DMS153 treated with DMSO at 0.1 percent for 48 hours (cell line): ENCODE results near the gene GALNTL6.
"Not testable (repeated sequence)": the region's sequence is repeated elsewhere in the genome, so short reads cannot be mapped to it uniquely, and the experiment has no call there.

Source experiments
- DNase-seq: peaks from one replicate; lab custom pipeline; 2025; ENCODE audit not compliant: unreplicated experiment; lab: John Stamatoyannopoulos, UW

Gene GALNTL6

DNA sequence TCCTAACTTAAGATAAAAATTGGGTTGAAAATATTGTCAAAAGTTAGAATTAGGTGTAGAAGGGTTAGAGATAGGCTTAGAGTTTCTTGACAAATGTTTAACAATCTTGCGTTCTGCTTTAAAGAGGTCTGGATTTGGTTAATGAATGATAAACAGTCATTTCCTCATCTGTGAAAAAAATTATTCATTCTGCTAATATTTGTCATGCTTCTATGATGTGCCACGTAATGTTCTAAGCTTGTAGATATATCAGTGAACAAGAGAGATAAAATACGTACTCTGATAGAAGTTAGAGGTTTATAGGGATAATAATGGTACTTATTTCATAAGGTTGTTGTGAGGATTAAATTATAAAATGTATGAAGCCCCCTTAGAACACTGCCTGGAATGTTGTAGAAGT lies 912.4 kb downstream of the GALNTL6 start:
- no peak for DNase-seq

DNA sequence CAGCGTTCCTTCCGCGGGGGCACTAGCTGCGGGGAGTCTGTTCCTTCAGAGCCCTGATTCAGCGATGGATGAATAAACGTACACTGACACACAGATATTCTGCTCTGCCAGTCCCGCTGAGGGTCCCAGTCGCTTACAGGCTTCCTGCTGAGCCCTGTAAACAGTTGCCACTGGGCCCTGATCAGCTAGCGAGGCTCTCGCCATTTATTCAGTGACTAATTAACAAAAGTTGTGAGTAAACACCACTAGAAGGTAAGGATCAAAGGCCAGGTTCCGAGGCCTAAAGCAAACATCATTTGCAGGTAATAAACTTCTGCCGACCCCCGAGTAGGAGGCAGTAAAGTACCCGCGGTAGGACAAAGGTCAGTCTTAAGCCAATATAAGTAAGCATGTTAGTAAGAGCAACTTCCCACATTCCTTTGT lies 912.8 kb downstream of the GALNTL6 start:
- no peak for DNase-seq

DNA sequence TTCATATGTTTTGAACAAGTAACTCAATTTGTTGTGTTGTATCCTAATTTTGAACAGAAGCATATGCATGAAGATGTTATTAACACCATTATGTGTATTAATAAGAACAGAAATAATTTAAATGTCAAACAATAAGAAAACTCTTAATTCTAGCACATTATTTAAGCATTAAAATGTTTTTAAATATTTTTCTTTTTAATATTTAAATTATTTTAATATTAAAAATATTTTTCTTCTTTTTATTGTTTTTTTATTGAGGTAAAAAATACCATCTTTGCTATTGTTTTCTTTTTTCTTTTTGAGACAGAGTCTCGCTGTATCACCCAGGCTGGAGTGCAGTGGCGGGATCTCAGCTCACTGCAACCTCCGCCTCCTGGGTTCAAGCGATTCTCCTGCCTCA lies 914.4 kb downstream of the GALNTL6 start:
- no peak for DNase-seq

DNA sequence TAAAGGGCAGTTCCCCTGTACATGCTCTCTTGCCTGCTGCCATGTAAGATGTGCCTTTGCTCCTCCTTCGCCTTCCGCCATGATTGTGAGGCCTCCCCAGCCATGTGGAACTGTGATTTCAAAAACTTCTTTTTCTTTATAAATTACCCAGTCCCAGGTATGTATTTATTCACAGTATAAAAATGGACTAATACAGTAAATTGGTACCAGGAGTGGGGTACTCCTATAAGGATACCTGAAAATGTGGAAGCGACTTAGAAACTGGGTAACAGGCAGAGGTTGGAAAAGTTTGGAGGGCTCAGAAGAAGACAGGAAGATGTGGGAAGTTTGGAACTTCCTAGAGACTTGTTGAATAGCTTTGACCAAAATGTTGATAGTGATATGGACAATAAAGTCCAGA lies 920.4 kb downstream of the GALNTL6 start:
- not testable (repeated sequence) for DNase-seq

DNA sequence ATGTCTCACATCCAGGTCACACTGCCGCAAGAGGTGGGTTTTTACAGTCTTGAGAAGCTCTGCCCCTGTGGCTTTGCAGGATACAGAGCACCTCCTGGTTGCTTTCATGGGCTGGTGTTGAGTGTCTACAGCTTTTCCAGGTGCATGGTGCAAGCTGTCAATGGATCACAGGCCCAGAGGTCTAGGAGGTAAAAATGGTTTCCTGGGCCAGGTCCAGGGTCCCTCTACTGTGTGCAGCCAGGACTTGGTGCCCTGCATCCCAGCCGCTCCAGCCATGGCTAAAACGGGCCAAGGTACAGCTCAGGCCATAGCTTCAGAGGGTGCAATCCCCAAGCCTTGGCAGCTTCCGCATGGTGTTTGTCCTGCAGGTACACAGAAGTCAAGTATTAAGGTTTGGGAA lies 921.4 kb downstream of the GALNTL6 start:
- no peak for DNase-seq

DNA sequence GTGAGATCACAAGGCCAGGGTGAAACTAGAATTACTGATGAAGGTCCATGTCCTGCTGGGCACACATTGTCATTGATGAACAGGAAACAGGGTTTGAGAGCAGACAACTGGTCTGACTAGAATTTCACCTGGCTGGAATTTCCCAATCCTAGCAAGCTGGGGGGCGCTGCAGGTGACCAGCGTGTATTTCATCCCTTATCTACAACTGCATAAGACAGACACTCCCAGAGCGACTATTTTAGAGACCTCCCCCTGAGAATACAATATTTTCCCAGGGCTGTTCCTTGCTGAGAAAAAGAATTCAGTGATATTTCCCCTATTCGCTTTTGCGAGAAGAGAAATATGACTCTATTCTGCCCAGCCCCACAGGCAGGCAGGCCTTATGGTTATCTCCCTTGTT lies 922.8 kb downstream of the GALNTL6 start:
- no peak for DNase-seq

DNA sequence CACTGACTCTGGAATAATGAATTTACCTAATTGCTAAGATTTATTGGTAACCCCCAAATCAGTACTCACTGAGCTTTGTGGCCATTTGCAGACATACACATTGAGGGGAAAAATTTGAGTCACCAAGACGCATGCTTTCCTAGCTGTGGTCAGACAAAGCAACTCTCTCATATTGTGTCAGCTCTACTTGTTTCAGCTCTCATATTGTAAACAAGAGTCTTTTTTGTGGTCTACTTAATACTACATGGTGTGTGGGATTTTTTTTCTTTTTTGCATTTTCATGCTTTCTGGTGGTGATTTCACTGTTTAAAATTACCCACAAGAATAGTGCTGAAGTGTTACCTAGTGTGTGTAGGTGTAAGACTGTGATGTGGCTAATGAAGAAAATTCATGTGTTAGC lies 927.2 kb downstream of the GALNTL6 start:
- no peak for DNase-seq

DNA sequence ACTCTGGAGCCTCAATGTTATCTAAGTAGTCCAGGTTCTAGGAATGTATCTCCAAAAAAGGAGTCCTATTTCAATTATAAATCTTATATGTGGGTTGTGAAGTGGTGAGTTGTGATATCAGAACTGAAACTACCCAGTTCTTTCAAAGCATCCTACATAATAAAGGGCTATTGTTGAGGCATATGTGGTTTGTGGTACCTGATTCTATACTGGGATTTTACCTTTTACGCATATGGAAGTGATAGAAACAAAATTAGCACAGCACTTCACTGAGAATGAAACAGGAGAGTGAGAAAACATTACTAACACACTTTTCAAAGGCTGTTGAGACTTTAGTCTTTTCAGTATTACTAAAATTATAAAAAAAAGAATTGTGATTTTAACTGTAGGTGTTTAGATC lies 937.7 kb downstream of the GALNTL6 start:
- DNase-seq, result no peak

DNA sequence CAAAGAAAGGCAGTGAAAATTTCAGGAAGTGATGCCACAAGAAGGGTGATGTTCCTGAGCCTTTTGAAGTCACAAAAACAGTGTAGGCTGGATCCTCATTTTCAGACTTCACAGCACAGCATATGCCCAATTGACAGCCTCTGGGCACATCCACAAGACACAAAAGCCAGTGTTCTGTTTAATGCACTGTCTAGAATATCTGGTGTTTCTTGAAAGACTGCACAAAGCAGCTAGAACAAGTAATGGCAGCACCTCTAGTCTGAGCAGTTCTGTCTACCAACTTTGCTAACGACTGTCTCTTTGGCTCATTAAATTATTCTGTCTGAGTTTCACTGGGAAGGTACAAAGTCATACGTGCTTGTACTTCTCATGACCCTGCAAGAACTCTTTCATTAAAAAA lies 938.3 kb downstream of the GALNTL6 start:
- DNase-seq, result no peak

DNA sequence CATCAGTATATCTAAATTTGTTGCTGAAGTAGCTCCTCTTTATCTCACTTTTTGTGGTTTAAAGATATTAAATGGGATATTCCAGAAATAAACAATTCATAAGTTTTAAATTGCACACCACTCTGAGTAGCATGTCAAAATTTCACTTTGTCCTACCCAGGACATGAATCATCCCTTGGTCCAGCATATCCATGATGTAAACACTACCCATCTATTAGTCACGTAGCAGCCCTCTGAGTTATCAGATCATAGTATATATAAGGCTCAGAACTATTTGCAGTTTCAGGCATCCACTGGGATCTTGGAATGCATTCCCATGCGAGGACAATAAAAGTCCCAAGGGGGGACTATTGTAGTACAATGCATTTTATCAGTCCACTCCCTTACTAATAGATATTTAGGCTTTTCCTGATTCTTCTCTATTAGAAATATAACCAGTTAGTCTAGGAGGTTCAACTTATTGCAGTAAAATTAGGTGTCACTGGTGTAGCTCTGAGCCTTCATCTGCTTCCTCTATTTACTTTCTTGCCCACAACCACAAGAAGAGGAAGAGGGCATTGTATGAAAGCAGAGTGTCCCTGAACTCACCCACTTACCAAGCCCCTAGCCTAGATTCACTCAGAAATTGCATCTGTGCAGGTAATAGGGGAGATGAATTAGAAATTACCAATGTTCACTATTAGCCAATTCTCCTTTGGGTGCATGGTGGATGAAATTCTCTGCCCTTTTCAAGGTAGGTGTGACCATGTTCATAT lies 945.6 kb downstream of the GALNTL6 start:
- no peak for DNase-seq

DNA sequence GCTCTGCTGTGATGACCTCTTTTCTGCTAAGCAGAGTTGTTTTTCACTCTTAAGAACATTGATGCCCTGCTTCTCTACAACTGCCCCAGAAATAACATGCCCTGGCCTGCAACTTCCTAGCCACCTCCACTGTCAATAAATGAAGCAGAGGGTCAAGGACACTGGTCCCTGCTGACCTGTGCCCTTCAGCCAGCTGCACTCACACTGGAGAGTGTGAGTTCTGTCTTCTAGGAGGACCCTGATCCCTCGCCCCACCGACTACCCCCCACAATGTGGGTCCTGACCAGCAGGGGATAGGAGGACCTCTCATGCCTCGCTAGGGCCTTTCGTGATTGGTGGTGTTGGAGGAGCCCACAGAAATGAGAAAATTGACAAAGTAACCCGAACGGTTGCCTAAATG lies 947.3 kb downstream of the GALNTL6 start:
- DNase-seq, result no peak

DNA sequence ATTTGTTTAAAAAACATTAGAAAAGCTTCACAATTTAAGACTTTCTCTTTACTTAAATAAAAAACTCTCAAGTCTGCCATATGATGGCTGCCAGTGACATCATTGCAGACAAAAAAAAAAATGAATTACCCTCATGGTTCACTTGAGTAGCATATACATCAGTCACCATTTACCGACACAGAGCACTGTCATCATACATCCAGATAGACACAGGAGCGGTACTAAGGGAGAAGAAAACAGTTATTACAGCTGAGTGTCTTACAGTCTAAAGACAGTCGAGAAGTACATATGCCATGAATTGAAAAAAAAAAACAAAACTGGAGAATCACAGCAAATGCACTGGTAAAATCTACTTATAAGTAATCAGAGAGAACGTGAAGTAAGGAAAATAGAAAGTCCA lies 949.7 kb downstream of the GALNTL6 start:
- no peak for DNase-seq

DNA sequence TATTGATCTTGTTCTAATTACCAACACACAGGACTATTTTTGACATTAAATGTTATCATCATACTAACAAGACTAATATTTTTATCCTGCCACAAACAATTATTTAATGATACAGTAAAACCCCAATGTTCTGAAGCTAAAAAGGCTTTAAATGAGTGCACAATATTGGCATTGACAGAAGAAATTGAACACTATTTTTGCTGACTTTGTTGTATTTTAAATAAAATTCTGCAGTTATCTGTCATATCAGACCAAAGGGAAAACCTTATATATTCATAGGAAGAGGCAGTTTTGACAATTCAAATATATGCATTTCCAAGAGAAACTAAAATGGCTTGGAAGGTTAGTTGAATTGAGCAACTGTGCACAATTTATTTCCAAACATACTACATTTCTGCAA lies 957.6 kb downstream of the GALNTL6 start:
- no peak for DNase-seq

DNA sequence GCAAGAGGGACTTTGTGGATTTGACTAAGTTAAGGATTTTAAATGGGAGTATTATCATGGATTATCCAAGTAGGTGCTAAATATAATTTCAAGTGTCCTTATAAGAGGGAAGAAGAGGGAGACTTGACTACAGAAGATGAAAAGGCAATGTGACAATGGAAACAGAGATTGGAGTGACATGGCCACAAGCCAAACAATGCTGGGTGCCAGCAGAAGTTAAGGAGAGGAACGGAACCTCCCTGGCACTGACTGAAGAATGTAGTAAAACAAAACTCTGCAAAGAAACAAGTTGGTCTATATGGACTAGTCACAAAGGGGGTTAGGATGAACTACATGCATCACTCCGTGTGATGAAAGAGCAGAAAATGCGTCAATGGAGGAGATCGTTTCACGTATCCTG lies 959.6 kb downstream of the GALNTL6 start:
- DNase-seq, result no peak

DNA sequence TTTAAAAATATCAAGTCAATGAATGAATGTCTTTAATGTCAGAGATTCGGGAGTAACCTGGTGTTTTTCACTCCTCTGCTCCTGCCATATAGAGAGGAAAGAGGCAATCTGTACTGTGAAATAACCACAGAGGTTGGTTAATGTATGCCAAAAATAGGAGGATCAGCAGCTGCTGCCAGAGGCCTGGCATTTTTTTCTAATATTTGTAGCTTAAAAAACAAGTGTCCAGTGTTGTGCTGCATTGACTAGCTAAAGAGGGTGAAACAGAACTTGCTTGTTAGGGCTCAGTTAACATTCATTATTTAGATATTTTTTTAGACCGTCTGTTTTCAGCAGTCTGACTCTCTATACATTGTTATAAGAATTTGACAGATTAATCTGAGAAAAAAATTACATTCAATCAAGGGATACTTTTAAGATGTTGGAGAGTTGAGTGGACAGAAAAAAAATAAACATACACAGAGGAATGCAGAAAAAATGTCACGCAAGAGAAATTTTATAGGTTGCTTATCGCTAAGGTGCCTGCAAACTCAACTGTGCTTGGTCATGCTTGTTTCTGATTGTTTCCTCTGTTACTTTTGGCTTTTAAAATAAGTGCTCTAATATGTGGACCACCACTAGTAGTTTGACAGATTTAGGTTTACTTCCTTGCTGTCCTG lies 963.1 kb downstream of the GALNTL6 start:
- DNase-seq, result no peak

DNA sequence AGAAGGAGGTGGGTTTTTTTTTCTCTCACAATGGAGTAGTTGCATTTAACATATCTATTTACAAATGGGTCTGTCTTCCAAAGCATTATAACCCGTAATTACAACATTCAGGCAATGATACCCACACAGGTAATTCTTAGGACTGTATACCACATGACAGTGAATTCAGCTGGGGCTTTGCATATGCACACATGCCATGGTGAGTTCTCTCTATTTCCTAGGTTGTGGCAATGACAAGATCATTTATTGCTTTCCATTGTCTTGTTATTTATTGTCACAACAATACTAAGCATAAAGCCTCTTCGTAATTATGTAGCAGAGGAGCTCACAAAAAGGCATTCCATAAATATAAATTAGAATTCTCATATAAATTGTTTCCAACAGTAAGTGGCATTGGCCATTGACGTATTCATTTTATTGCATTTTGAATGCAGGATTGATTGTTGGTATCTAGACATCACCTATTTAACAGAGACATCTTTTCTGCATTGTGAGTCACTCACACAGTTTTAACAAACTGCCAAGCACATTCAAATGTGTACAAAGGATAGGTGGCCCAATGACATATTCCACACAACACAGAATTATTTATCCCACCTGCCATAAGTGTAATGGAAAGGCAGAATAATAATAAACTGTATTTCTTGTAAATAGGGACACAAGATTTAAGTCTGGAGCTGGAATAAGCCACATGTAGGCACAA lies 964.7 kb downstream of the GALNTL6 start:
- no peak for DNase-seq

DNA sequence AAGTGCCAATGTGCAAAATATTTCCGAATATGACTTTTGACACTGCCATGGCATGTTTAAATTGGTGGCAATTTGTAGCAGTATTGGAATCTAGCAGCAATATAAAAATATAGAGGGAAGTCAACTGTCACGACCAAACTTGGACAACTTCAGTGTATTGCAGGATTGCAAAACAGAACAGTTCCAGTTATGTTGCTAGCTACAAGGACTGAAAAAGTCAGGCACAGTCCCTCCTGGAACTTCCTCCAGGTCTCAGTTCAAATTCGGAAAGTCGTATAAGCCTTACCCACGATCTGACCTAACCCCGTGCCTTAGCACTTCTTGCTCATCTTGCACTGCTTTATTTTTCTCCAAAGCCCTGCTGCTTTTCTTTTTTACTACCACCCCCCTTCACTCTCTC lies 965.4 kb downstream of the GALNTL6 start:
- DNase-seq, result no peak

DNA sequence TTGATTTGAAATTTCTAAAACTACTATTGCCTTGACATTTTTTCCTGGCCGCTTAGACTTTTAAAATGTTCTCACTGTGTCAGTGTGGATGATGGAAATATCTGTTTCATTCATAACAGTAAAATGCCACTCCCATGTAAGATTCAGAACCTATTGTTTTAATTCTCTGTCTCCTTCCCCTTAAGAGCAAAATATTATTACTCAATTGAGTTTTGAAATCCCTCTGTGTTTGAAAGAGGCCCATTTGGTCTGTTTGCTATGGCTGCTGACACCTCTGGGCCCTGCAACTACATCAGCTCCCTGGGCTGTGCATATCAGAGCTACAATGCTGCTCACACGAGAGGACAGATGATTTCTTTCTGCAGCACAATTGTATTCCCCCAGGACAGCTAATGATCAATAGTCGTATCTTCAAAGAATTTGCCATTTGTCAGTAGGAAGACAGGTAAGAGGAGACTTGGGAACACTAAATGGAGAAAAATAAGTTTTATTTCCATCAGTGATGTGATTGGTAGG lies 967.4 kb downstream of the GALNTL6 start:
- no peak for DNase-seq

DNA sequence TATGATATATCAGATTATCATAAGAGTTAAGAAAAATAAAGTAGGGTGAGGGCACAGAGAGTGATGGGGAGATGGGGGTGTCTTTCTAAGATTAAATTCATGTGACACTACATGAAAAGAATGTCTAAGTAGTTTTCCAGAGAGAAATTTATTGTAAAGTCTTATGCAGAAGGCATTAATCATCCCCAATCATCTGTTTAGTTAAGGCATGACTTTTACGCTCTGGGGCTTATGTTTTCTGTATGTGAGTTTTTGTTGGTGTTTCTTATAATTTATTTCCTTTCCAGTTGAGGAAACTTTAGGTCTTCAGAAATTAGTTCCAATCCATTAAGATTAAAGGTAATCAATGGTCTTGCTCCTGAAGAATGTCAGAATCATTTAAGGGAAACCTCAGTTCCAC lies 972.4 kb downstream of the GALNTL6 start:
- DNase-seq, result no peak

DNA sequence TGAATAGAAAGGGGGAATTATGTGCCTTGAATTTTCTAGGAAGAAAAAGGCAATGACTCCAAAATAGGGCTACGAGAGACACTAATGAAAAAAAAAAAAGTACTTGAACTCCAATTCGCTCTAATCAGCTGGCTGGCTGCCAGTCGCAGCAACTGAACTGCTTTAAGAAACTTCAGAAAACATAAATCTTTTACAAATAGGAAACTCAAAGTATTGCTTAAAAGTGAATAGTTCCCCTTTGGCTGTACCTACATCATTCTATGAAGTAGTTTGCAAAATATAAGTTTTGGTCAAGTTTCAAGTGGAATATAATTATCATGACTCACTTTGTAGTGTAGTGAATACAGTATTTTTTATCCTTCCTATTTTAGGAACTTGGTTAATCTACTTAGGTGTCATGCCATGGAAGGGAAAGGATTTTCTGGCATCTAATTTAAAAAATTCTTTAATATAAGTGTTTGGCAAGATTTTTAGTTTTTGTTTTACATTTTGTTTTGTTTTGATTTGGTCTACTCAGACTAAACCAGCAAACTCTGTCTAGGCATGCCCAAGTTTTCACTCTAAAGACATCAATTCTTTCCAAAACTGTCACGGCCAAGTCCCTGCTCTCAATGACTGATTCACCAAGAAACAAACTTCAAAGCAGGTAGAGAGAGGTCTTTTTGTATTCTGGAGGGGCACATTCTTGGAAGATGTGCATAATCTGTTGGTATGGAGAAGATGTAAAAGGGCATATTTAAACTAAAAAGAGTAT lies 973.0 kb downstream of the GALNTL6 start:
- no peak for DNase-seq

DNA sequence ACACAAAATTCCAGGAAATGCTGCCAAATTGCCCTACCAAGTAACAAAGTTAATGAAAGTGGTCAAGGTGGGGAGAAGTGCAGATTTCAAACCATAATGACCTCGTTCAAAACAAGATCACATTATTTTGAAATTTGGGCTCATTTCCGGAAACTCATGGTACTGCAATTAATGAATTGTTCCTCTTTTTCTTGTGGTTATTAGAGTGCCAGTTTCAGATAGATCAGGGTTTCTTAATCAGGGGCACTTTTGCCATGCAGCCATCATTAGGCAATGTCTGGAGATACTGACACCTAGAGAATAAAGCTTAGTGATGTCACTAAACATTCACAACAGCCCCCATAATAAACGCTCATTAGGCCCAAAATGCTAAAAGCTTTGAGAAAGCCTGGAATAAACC lies 973.9 kb downstream of the GALNTL6 start:
- DNase-seq, result no peak
